ENCODE data around the gene CMAS. TPM values are rescaled to one million over a fixed set of nuclear protein-coding genes. Genes with fewer than 3 reads are reported as not detected.
"Not testable (repeated sequence)": the region's sequence is repeated elsewhere in the genome, so short reads cannot be mapped to it uniquely, and the experiment has no call there.

CMAS gene
- total and polyA plus RNA-seq, 3 donors from 2014 or later = 119 to 131 (median 130) TPM

GRCh38 chr12:22046968-22047390 lies 961 bp downstream of the CMAS start:
- Histone ChIP-seq H3K27ac (peak overlapping the region; percentile 87 to 89), H3K4me3 (peak overlapping the region; percentile 88 to 94), H3K36me3 (ENCODE audit: low read depth, missing control alignments) (peaks cover 3% of the 10 kb centered on the region), H3K4me1 (peaks cover 21% of the 10 kb centered on the region), H3K9me3 (no peaks in the 10 kb centered on the region), H3K27me3 (no peaks in the 10 kb centered on the region)
- no peak for TF ChIP-seq POLR2A (IDR thresholded peaks at IDR 0.05)
- no peak for TF ChIP-seq CTCF (IDR thresholded peaks at IDR 0.05)
- no peak for DNase-seq
- intact Hi-C loops (cut with DNase I; ENCODE audit: low total_unique reads) = no loop called here
- 10% methylated on average over 6 of the region's 6 CpGs for WGBS, 2 donors

DNA sequence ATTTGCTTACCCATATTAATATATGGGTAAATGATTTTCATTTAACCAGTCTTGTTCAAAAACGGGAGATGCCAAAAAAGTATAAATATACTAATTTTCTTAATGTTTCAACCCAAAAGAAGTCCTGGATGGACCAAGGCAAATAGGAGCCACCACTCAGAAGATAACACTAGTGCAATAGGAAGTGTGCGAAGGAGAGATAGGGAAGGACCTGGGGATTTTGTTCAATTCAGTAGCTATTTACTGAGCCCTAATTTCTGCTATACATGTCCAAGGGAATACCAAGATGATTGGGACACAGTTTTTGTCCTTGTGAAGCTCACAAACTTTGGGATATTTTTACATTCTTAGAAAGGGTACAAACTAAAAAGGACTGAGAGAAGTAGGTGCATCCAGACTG lies 1.5 kb downstream of the CMAS start:
- intact Hi-C loops (cut with DNase I; ENCODE audit: low total_unique reads) = no loop called here
- Histone ChIP-seq H3K4me3 (peak overlapping the region; percentile 88 to 94), H3K9me3 (no peaks in the 10 kb centered on the region), H3K36me3 (ENCODE audit: low read depth, missing control alignments) (peaks cover 3% of the 10 kb centered on the region), H3K27ac (peak overlapping the region; percentile 87 to 89), H3K4me1 (peaks cover 21% of the 10 kb centered on the region), H3K27me3 (no peaks in the 10 kb centered on the region)
- 40 to 43% methylated on average over 2 of the region's 2 CpGs for WGBS, 2 donors
- DNase-seq = no peak
- TF ChIP-seq POLR2A (IDR thresholded peaks at IDR 0.05) (no peak), CTCF (IDR thresholded peaks at IDR 0.05) (no peak)

DNA sequence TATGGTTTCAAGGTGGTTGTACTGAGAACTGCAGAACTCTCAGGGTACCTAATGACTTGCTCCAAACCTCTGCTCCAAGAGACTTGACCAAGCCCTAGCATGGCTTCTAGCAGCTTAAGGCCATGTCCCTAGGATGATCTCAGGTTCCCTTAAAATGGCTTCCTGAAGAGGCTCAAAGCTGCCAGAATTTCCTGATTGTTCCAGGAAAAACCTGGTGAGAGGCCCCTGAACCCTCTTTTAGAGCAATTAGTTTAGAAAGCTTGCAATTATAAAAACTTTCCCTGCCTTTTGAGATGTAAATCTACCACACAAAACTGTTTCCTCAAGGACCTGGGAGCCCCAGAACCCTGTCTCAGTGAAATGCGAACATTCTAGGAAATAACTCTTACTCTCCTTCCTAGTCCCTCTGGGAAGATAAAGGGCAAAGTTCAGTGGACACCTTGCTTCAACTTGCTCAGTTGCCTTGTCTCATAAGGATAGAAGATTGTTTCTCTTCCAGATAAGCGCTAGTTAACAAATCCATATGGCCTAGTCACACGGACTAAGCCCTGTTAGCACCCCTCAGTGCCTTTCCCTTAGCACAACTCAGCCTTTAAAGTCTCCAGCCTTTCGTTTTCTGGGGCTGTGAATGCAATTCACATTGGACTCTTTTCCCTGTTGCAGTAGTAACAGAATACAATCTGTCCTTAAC lies 2.5 kb downstream of the CMAS start:
- no peak for DNase-seq
- Histone ChIP-seq H3K36me3 (ENCODE audit: low read depth, missing control alignments) (peaks cover 3% of the 10 kb centered on the region), H3K27me3 (no peaks in the 10 kb centered on the region), H3K9me3 (no peaks in the 10 kb centered on the region), H3K4me1 (peaks cover 21% of the 10 kb centered on the region), H3K4me3 (no peak overlapping the region), H3K27ac (peak overlapping the region in 1 of 2 donors; percentile 37)
- intact Hi-C loops (cut with DNase I; ENCODE audit: low total_unique reads) = no loop called here
- WGBS, 2 donors = 40 to 41% methylated on average over 4 of the region's 4 CpGs
- TF ChIP-seq CTCF (IDR thresholded peaks at IDR 0.05) (no peak), POLR2A (IDR thresholded peaks at IDR 0.05) (no peak)

- 78 to 86% methylated on average over 4 of the region's 4 CpGs for WGBS, 2 donors
- intact Hi-C loops (cut with DNase I; ENCODE audit: low total_unique reads) = no loop called here
- H3K4me1 ChIP-seq = peaks cover 18% of the 10 kb centered on the region
- no peak for DNase-seq
- H3K27ac ChIP-seq = no peak overlapping the region
- H3K27me3 ChIP-seq = no peaks in the 10 kb centered on the region
- no peak overlapping the region for H3K4me3 ChIP-seq
- H3K36me3 ChIP-seq (ENCODE audit: low read depth, missing control alignments) = peaks cover 3% of the 10 kb centered on the region
- no peaks in the 10 kb centered on the region for H3K9me3 ChIP-seq
- TF ChIP-seq POLR2A (IDR thresholded peaks at IDR 0.05) (no peak), CTCF (IDR thresholded peaks at IDR 0.05) (no peak)
These were observed 4.1 kb downstream of the CMAS start for GRCh38 chr12:22050078-22050477.

- DNase-seq = no peak
- no peak overlapping the region for H3K4me3 ChIP-seq
- intact Hi-C loops (cut with DNase I; ENCODE audit: low total_unique reads) = no loop called here
- no peaks in the 10 kb centered on the region for H3K9me3 ChIP-seq
- H3K27me3 ChIP-seq = no peaks in the 10 kb centered on the region
- H3K36me3 ChIP-seq (ENCODE audit: low read depth, missing control alignments) = peaks cover 3% of the 10 kb centered on the region
- H3K27ac ChIP-seq = peak overlapping the region in 1 of 2 donors; percentile 1
- H3K4me1 ChIP-seq = peaks cover 12% of the 10 kb centered on the region
- no peak for TF ChIP-seq CTCF (IDR thresholded peaks at IDR 0.05)
- no peak for TF ChIP-seq POLR2A (IDR thresholded peaks at IDR 0.05)
These were observed 5.2 kb downstream of the CMAS start for GRCh38 chr12:22051114-22051698.

DNA sequence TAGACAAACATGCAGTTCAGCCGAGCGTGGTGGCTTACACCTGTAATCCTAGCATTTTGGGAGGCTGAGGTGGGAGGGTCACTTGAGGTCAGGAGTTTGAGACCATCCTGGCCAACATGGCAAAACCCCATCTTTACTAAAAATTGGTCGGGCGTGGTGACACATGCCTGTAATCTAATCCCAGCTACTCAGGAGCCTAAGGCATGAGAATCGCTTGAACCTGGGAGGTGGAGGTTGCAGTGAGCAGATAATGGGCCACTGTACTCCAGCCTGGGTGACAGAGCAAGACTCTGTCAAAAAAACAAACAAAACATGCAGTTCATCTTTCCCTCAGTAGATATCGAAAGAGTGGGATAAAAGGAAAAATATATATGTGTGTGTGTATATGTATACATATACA lies 7.0 kb downstream of the CMAS start:
- H3K36me3 ChIP-seq (ENCODE audit: low read depth, missing control alignments); H3K9me3 ChIP-seq; intact Hi-C loops (cut with DNase I; ENCODE audit: low total_unique reads); DNase-seq; H3K27me3 ChIP-seq; H3K4me3 ChIP-seq; H3K27ac ChIP-seq: not testable (repeated sequence)
- 80 to 86% methylated on average over 6 of the region's 6 CpGs for WGBS, 2 donors
- peaks cover 12% of the 10 kb centered on the region for H3K4me1 ChIP-seq
